Activated T-cell treated with anti-CD3 and anti-CD28 coated beads for 4 hours (primary cell): ENCODE data around the gene VSTM5.
"Not testable (repeated sequence)": the region's sequence is repeated elsewhere in the genome, so short reads cannot be mapped to it uniquely, and the experiment has no call there.

ENCODE experiments used
- DNase-seq: peaks from one replicate; pipeline ENCODE4 v3.0.0-alpha.2; 2020

Gene VSTM5

DNA sequence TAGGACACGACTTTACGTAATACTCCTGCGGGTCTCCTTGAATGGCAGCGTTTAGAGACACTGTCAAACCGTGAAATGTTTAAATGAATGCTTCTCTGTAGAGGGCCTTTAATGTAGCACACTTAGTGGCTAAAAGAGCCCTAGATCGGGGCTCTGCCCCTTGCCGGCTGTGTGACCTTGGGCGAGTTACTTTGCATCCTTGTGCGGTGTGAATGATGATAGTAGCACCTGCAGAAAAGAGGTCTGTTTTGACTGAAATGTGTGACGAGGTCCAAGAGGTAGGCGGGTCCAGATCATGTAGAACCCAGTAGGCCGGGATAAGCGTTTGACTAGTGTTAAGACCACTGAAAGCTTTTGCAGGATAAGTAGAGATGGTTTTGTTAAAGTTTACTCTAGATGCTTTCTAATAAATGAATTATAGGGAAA, 65.5 kb downstream of the VSTM5 start:
- no peak for DNase-seq

DNA sequence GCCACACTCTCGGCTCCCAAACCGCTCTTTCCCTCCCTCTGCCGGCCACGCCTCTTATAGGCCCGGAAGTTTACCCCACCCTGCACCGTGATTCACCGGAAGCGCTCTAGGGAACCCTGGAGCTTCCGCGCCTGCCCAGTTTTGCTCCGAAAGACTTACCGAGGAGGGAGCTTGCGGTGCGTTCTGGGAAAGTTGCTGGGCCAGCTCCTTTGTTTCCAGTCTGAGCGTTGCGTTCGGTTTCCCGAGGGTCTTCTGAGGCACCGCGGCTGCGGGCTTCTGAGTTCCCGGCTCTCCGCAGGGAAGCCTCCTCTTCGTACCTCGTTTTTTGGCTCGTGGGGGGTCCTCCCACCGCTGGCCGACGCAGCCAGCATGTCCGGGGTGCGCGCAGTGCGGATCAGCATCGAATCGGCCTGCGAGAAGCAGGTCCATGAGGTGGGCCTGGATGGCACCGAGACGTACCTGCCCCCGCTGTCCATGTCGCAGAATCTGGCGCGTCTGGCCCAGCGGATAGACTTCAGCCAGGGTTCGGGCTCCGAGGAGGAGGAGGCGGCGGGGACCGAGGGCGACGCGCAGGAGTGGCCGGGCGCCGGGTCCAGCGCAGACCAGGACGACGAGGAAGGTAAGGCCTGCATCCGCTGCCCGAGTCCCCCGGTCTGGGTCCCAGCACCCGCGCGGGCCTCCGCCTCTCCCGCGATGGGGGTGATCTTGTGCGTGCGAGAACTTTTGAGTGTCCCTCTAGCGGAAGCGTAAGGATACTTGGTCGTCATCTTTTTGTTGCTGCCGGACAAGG, 66.1 kb downstream of the VSTM5 start, which contains the start of gene MED17:
TSS of gene MED17 (plus strand) at position 138 of the 790 bp plus-strand sequence. CDS start at position 370, 232 bp downstream.
- DNase-seq: peak; percentile 86

- DNase-seq: no peak
These were observed 66.7 kb downstream of the VSTM5 start for GRCh38 chr11:93783765-93784144.

GRCh38 chr11:93783362-93783761, 67.1 kb downstream of the VSTM5 start:
- no peak for DNase-seq

DNA sequence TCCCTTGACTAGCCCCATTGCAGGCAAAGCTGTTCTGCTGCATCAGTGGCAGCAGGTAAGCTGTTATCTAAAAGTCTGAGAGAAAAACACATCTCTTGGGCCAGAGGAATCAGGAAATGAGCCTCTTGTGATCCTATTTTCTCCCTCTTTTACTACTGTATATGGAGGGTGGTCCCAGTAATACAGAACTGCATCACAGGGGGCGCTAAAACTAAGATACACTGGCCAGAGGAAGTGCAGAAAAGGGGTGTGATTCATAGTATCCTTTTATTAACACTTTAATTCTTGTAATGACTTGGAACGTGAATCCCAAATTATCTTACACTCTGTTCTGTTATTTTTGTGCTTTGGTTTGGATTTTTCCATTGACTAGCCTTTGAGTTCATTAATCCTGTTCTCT, 75.1 kb downstream of the VSTM5 start:
- DNase-seq: no peak

DNA sequence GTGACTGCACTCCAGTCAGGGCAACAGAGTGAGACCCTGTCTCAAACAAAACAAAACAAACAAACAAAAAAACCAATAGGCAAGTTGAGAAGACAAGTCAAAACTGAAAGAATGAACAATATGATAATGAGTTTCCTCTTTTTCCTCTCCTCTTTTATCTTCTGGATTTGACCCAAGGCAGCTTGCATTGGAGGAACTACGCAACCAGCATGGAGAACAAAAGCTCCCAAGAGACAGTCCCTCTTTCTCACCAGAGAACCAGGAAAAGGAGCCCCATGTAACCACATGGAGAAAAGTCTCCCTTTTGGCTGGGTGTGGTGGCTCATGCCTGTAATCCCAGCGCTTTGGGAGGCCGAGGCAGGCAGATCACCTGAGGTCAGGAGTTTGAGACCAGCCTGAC, 75.9 kb downstream of the VSTM5 start:
- not testable (repeated sequence) for DNase-seq

- DNase-seq: no peak
These were observed 76.7 kb downstream of the VSTM5 start for GRCh38 chr11:93773601-93774200.

- no peak for DNase-seq
These were observed 77.4 kb downstream of the VSTM5 start for GRCh38 chr11:93773045-93773477.

GRCh38 chr11:93772123-93772522, 78.3 kb downstream of the VSTM5 start:
- no peak for DNase-seq

GRCh38 chr11:93770160-93770559, 80.3 kb downstream of the VSTM5 start:
- no peak for DNase-seq
